GM06990 (cell line): Measurements from ENCODE around the gene MDFIC.
"Not testable (repeated sequence)": the region's sequence is repeated elsewhere in the genome, so short reads cannot be mapped to it uniquely, and the experiment has no call there.

ENCODE experiments used
- DNase-seq: peaks from one replicate; pipeline ENCODE4 v3.0.0-alpha.2; 2011; ENCODE audit not compliant: insufficient read length; ENCODE audit errors: extremely low read depth
- H3K27me3 ChIP-seq: replicated peaks from 2 replicates; pipeline ENCODE4 v1.6.0; 2011; ENCODE audit warnings: low read length; ENCODE audit not compliant: control insufficient read depth, insufficient read depth
- H3K36me3 ChIP-seq: 2 replicates; pipeline ENCODE4 v1.5.1; 2011; ENCODE audit warnings: low read length; ENCODE audit not compliant: control insufficient read depth, insufficient read depth
- H3K4me3 ChIP-seq: replicated peaks from 2 replicates; pipeline ENCODE4 v1.5.1; 2011; ENCODE audit warnings: low read depth, mild to moderate bottlenecking, control low read depth, low read length
- CTCF ChIP-seq: IDR thresholded peaks from 2 replicates; pipeline ENCODE4 v1.5.1; 2011; ENCODE audit warnings: low read length, control low read depth, mild to moderate bottlenecking, inconsistent platforms; ENCODE audit not compliant: insufficient read depth, poor library complexity, severe bottlenecking

Gene MDFIC

GRCh38 chr7:114886241-114886640 is 35.7 kb upstream of the MDFIC start:
- no peaks in the 10 kb centered on the region for H3K27me3 ChIP-seq
- H3K36me3 ChIP-seq = no peaks in the 10 kb centered on the region
- DNase-seq = no peak
- H3K4me3 ChIP-seq = no peak overlapping the region
- TF ChIP-seq CTCF = no peak

- DNase-seq, H3K36me3 ChIP-seq, H3K27me3 ChIP-seq, H3K4me3 ChIP-seq: not testable (repeated sequence)
These were observed 32.8 kb upstream of the MDFIC start for GRCh38 chr7:114889116-114889515.

GRCh38 chr7:114889646-114890285 is 32.1 kb upstream of the MDFIC start:
- no peak for TF ChIP-seq CTCF
- no peaks in the 10 kb centered on the region for H3K36me3 ChIP-seq
- H3K27me3 ChIP-seq = no peaks in the 10 kb centered on the region
- no peak overlapping the region for H3K4me3 ChIP-seq
- no peak for DNase-seq

- H3K27me3 ChIP-seq = no peaks in the 10 kb centered on the region
- TF ChIP-seq CTCF = no peak
These were observed 31.3 kb upstream of the MDFIC start for GRCh38 chr7:114890561-114890960.

GRCh38 chr7:114900127-114900526 is 21.8 kb upstream of the MDFIC start:
- H3K27me3 ChIP-seq = no peaks in the 10 kb centered on the region
- no peaks in the 10 kb centered on the region for H3K36me3 ChIP-seq
- no peak for TF ChIP-seq CTCF
- no peak overlapping the region for H3K4me3 ChIP-seq
- DNase-seq = no peak

More at GRCh38 chr7:114890561-114890960, 31.3 kb upstream of the MDFIC start:
- no peak overlapping the region for H3K4me3 ChIP-seq
- no peak for DNase-seq
- no peaks in the 10 kb centered on the region for H3K36me3 ChIP-seq

- Histone ChIP-seq H3K36me3 (no peaks in the 10 kb centered on the region), H3K4me3 (no peak overlapping the region), H3K27me3 (no peaks in the 10 kb centered on the region)
- no peak for DNase-seq
- TF ChIP-seq CTCF = no peak
These were observed 20.1 kb upstream of the MDFIC start for GRCh38 chr7:114901771-114902170.
